SK-N-DZ (cell line): ENCODE measurements around the gene PTPRG.

Experiments used
- DNase-seq: peaks from one replicate; pipeline ENCODE4 v3.0.0-alpha.2; 2015; ENCODE audit warnings: low spot score

The PTPRG gene

DNA sequence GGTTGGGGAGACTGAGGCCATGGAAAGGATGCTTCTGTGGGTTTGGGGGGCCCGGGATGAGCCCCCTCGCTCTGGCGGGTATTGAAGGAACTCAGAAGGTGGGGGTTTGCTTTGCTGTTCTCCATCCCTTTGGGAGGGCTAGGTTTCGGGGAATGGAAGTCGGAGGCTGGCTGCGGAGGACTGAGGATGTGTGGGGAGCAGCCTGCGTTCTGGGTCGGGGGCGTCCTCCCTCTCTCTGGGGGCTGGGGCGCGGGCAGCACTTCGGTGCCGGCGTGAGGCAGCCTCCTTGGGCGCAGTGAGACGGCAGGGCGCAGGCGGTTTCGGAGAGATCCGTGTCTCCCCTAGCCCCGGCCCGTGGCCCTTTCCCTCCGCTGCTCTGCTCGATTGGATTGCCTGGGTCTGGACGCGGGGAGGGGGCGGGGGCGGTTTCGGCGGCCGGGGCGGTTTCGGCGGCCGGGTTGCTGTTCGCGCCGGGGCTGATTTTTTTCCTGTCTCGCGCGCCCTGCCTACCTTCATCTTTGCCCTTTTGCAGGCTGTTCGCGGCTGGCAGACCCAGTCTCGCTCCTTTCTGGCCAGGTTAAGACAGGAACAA is 1.4 kb downstream of the PTPRG start:
- DNase-seq, result peak; percentile 18

DNA sequence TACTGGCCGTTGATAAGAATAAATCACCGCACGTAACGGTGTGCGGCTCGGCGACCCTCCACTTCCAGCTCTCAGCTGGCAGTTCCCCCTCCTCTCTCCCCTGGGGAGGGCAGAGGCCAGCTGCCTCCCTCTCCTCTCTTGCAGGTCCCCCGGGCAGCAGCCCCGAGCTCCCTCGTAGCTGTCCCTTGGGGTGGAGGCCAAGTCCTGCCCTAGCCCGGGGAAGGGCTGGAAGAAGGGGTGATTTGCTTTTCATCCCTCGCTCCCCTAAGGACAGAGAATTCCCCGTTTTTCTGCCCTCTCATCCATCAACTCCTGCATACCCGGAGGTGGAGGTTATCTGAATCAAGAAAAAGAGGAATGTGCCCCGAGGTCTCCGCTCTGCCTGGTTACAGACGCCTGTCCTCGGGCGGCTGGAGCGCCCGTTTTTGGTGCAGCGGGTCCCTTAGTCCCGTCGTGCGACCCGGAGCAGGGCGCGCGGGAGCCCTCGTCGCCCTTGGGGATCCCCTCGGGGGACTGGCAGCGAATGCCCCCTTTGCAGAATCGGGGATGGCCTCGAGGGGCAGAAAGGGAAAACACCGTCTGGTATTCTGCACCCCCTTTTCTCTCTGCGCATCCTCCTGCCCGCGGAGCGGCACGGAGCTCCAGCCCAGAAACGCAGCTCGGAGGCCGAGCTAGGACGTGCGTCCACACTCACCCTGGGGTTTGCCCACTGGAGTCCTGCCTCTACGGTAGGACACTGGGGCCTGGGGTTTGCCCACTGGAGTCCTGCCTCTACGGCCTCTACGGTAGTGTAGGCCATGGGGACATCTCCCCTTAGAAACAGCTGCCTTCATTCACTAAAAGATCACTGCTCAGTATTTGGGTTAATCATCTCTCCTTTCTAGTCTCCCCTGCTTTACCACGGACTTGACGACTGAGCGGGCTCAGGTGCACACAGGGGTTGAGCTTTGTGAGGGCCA is 2.2 kb downstream of the PTPRG start:
- DNase-seq, result peak; percentile 7

DNA sequence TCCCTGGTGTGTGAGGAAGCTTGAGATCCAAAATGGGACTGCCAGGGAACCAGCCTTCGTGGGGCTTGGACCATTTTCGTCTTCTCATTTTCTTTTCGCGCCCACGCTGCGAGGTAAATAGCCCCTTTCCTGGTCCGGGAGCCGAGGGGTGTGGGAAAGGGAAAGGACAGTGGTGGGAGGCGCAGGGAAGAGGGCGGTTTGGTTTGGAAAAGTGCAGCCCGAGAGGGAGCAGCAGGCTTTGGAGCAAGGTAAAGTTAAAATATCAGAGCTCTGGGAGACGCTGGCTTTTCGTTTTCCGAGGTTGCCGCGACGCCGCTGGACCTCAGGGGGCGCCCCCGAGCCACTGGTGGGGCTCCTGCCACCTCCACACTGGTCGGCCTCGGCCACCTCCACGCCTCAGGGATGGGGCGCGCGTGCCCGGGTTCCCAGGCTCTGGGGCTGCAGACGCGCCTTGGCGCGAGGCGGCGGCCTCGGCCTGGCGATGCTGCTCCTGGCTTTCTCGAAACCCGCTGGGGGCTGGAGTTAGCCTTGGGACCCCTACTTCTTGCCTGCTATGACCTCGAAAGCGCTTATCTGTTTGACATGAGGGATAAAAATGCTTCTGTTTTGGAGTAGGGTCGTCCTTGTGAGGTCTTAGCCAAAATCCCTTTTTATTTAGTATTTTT is 3.2 kb downstream of the PTPRG start:
- peak; percentile 60 for DNase-seq

DNA sequence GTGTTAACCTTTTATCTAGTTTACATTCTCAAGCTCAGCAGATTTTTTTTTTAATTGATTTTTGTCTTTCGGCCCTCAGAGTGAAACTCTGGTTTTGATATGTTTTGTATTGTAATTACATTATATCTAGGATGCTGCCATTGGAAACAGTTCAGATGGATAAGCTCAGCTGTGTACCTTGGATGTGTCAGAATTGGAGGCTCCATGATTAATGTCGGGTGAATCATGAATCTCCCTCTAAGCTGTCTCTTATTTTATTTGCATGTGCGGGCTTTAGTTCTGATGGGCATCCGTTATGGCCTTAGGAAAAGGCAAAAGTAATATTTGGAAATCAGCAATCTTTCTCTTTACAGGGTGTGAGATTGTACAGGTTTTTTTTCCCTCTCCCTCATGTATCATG is 4.2 kb downstream of the PTPRG start:
- DNase-seq, result no peak

DNA sequence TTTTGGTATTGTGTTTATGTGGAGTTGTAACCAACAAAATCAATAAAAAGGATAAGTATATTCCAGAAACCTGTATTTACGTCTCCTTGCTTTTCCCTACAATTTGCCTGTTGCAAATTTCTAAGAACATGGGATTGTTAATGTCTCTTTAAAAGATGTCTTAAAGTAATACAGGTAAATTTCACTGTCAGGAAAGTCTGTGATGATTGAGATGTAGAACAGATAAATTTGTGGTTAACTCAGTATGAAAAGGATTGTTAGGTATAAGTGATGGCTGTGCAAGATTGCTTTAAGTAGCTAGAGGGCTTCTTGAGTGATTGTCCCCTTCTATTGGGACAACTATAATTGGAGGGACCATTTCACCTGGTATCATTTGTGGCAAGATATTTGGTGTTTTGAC is 6.8 kb downstream of the PTPRG start:
- no peak for DNase-seq

DNA sequence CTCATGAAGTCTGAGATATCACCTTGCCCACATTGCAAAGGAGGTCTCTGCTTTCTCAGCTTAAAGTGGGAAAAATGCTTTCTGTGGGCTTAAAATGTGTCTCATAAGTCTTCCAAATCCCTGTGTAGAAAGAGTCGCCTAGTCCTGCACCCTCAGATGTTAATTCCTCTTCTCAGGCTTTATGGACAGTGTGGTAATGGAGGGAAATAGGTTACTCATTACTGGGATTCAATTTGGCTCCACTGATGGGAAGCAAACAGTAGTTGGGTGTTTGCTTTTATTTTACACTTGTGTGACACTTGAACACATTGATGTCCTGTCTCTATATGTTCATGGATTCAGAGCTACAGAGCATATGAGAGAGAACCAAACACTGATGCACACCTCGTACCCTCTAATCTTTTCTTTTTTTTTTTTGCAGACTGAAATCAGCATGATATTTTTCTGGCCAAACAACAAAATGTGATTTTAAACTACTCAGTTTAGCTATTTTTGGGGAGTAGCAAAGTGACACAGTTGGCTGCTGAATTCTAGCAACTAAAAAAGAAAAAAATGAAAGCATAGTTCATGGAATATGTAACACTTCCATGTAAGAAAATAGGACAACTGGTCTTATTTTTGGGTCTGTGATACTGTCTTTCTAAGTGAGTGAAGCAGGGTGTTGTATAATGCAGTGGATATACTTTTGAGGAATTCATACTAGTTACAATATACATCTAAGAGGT is 8.6 kb downstream of the PTPRG start:
- DNase-seq, result no peak

DNA sequence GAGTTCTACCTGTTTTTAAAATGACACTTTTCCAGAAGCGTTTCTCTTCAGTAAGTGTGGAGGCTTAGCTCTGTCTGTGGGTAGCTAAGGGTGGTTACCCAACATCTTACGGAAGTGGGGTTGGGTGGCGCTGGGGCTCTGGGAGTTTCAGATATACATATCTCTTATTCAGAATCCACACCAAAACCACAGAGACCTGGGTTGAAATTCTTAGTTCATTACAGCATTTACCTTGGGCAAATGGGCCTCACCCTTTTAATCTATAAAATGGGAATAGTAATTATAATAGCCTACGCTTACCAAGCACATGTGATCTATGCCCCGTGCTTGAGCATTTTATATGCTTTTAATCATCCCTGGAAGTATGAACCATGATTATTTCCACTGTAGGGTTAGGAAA is 9.4 kb downstream of the PTPRG start:
- no peak for DNase-seq

DNA sequence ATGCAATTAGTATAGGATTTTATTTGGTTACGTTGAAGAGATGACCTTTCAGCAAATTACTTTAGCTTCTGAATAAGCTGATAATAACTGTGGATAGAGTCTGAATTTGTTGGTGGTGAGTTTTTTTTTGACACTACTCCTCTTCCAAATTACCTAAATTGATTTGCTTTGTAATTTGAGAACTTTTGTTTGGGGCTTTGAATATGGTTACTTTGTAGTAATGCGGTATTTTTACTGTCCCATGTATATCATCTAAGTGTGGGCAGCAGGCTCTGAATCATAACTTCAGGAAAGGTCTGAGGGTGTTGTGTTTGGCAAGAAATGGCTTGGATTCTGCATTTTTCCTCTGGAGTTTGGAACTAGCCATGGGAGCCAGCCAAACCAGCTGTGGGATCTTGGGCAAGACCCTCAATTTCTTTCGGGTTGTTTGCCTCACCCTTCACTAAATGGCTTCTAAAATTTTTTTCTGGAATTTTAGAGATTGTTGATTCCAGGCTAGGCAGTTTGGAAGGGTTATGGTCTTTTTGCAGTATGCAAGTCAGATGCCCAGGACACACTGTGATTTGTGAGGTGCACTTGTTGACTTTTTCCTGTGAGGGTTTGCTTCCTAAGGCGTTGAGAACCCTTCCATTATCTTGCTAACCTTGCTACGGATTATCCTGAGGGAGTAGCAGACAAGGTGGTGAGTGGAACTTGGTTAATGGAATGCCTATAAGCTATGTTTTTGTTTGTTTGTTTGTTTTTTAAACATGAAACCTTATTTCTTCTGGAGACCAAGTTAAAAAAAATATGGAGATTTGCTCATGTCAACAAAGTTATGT is 10.4 kb downstream of the PTPRG start:
- DNase-seq, result no peak

DNA sequence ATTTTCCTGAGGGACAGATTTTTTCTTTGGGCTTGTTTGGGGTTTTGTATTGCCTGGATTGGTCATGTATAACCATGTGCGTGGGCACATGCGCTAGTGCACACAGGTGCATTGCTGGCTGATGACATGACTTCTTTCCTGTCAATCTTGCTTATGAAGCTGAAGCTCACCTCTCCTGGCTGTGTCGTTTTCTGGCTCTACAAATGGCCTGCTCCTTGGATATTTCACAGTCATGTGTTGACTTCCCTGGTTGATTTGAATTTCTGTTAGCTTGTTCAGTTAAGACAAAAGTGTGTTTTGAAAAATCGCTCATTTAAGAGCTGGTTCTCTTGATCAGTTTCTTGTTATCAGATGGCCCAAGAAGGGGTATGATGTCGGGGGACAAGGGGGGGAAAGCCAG is 11.5 kb downstream of the PTPRG start:
- no peak for DNase-seq

DNA sequence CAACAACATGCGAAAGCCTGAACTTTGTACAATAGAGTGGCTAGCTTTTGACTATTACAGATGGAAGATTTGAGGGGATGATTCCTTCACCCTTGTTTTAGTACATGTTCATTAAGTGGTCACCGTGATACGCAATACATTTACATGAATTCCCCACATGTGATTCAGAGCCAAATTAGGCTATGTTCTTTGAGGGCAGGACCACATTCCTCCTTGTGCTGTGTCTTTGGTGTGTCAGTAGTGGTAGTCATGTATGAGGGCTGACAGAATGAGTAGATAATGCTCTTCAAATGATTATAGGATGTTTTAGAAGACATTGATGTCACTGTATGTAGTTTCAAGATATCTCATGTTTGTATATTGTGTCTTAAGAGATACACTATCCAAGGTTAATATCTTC is 12.1 kb downstream of the PTPRG start:
- no peak for DNase-seq

DNA sequence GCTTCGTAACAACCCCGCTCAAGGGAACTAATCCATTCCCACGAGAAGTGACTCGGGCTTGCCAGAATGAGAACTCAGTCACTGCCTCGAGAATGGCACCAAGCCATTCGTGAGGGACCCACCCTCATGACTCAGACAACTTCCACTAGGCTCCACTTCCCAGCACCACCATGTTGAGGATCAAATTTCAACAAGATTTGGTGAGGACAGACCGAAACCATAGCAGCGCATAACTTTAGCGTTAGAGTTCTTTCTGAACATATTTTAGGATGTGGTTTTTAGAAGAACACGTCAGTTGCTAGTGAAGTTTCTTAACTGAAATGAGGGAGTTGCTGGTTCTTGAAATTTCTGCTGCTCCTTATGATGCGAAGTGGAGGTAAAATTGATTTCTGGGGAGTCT is 13.5 kb downstream of the PTPRG start:
- no peak for DNase-seq

DNA sequence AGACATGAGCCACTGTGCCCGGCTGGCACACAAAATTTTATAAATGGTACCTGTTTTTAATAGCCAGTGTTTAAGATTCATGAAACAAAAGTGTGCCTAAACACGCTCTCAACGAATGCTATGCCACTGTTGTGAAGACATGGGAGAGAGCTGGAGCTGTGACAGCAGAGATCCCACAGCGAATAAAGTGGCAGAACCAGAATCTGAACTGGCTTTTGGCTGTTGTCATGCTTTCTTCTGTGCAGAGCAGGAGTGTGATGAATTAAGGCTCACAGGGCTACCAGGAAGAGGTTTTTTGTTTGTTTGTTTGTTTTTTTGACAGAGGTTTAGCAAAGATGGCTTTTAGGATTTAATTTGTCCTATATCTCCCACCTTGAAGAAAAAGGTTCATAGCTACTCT is 14.5 kb downstream of the PTPRG start:
- no peak for DNase-seq

DNA sequence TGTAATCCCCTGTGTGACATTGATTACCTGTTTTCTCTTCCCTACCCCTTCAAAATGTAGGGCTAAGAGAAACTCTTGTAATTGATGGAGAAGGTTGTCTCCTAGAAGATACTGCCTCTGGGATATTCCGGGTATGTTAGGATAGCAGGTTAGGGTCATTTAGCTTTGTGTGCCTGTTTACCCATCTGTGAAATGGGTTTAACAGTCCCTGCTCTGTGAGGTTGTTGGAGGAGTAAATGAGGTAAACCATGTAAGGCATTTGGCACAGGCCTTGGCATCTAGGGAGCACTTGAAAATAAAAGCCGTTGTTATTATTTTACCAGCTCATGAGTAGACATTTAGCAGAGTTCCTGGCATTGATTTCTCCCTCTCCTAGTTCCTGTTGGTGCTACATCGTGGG is 16.4 kb downstream of the PTPRG start:
- no peak for DNase-seq

DNA sequence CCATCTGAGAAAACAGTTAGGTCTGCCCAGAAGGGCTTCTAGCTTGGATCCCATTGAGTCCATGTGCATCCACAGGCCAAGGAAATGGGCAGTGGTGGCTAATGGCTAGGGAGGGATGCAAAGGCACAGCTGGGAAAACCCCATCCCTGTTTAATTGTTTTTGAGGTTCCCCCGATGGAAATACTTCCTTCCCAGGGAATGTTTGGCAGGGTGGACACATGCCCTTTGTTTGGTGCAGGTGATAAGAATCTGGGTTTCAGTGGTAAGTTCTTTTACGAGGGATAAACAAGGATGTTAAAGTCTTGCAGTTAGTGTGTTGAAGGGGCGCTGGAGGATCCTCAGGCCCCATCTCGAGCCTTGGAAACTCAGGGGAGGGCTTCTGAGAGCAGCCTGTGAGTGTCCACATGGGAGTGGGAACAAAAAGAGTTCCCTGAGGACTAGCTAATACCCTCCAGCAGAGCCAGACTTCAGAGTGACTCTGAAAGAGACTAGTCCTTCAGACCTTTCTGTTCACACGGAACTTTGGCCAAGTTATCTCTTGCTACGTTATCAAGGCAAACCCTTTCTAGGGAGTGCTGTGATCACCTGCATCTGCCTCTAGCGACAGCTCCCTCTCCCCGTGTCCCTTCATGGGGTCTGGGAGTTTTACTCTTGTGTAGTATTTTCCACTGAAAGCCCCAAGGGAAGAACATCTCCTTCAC is 17.4 kb downstream of the PTPRG start:
- no peak for DNase-seq

DNA sequence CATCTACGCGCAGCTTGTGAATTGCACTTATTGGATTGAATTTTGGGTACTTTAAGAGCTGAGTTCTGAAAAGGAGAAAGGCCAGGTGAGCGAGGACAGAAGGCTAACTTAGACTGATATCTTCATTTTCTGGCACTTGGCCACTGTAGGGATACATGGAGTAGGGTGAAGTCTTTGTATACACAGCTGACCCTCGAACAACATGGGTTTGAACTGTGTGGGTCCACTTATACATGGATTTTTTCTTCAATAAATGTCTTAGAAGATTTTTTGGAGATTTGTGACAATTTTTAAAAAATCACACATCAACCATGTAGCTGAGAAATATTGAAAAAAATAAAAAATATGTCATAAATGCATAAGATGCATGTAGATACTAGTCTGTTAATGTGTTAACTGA is 18.3 kb downstream of the PTPRG start:
- no peak for DNase-seq

DNA sequence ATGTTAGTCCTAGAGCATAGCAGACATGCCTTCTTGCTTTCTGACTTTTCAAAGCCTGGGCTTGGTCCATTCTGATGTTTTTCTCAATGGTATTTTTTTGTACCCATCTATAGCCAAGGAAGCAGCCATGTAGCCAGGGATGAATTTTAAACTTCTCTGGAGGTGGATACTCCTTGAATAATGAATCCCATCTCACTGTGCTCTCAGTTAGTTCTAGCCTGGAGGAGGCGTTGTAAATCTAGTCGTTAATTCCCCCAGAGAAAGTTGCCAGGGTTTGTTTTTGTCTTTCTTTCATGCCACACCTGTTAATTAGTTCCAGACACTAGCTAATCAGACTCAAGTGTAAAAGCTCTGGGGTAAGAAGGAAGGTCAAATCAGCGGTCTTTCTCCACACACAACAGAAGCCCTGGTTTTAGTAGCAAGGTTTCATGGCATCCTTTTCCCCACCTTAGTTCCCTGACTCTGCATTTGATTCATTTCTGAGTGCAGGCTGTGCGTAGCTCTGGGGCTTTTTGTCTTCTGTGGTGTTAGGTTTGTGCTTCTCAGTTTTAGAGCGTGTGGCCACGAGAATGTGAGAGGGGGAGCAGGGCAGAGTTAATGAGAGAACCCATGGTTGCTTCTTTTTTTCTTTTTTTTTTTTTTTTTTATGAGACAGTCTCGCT is 19.7 kb downstream of the PTPRG start:
- DNase-seq, result no peak

DNA sequence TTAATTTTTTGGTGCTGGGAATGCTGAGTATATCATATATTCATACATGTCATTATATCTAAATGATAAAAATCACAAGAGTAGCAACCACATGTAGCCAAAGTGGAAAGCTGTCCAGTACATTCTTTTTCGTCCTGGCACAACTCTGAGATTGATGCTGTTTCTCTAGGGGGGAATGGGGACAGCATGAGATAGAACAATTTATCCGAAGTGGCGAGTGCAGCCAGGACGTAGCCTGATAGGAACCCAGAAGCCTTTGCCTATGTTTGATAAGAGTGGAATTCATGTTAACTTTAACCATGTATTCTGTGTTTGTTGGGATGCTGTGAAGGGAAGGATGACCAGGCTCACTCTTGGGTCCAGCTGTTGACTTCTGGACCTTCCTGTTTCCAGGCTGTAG is 20.9 kb downstream of the PTPRG start:
- DNase-seq, result no peak

DNA sequence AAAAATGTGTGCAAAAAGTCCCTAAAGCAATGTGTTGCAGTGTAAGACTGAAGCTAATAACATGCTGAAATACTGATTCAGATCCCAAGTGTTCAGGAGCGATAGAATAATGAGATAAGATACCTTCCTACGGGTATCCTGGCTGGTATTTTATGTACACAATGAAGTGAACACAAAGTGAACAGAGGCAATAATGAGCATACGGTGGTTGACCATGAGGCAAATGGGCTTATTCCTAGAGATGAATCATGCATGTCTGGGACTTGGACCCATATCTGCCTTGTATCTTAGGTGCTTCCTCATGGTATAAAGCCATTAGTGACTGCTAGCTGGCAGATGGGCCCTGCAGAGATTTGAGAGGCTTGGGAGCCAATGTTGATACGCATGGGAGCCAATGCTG is 21.5 kb downstream of the PTPRG start:
- DNase-seq, result no peak

DNA sequence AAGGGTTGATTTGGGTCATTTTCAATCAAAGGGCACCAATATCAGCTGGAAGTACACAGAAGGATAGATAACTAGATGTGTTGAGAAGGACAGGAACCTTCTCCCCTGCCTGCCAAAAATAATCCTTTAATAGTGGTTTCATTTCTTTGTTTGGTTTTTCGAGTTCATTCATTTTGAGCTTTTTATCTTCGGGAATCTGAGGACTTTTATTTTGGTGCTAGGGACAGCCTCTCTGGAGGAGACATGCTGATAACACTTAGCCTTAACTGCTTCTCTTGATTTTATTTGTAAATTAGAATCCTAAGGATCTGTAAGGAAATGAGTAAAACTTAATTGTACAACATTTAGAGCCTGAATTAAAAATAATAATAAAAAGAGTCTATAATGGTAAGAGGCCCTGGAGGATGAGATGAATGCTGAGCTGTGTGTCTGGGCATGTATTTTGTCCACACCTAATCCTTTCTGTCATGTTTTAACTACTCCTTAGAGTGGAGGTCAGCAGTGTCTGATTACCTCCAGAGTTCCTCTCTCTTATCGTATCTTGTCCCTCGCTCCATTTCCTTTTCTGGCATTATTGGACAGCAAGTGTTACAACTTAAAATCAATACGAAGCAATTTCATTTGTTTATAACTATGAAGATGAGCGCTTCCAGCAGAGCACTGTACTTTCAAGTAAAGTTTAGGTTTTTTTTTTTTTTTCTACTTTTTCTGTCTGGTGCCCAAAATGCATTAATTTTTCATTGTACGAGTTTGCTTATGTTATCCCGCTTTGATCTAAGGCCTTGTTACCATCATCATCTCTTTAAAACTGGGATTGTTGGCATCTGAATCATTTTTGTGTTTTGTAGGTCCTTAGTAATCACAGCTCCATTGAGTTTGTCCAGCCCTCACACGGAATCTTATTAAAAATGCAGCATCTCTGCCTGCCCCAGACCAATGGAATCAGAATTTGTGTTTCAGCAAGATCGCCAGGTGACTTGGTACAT is 22.8 kb downstream of the PTPRG start:
- DNase-seq, result no peak
